NCI-H2029 treated with DMSO at 0.1 percent for 48 hours (cell line): ENCODE measurements around the gene LIFR.
"Not testable (repeated sequence)": the region's sequence is repeated elsewhere in the genome, so short reads cannot be mapped to it uniquely, and the experiment has no call there.

Experiments
- DNase-seq: peaks from one replicate; lab custom pipeline; 2025; lab: John Stamatoyannopoulos, UW

LIFR gene

DNA sequence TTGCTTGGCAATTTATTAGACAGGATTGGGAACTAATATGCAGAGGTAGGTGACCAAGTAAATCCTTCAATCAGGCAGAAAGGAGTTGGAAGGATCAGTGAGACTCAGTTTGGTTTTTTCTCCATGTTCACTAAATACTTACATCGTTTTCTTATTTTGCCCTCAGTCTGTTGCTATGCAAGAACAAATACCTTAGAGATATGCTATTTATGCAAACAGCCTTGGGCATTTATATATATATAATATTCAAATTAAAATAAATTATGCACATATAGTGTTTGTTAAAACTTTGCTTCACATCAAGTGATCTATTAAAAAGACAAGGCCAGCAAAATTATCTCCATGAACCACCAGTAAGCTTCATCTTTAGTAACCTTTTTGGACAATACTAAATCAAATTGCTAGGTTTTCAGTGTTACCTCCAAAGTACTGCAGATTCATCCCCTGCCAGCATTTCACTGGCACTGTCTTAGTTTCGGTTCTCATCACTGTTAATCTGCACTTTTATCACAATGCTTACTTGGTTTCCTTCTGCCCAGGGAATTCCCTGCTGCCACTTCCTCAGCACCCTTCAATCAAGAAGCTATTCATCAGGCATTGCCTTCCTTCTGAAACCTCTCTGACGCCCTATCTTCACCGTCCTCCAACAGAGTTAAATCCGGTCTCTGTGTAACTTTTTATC, 26.0 kb upstream of the LIFR start:
- no peak for DNase-seq

DNA sequence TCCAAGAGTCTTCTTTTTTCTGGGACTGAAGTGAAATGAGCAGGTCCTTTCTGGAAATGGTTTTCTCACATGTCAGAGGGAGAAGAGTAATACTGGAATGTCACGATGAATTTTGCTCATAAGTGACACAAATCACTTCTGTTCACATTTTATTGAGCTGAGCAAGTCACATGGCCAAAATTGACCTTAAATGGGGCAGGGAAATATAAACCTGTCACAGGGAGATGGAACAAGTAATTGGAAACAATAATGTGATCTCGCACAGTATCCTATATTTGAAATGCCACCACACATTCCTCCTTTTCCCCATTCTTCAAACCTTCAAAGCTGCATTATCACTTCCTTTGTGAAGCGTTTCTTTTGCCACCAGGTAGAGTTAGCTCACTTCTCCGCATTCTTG, 25.2 kb upstream of the LIFR start:
- no peak for DNase-seq

DNA sequence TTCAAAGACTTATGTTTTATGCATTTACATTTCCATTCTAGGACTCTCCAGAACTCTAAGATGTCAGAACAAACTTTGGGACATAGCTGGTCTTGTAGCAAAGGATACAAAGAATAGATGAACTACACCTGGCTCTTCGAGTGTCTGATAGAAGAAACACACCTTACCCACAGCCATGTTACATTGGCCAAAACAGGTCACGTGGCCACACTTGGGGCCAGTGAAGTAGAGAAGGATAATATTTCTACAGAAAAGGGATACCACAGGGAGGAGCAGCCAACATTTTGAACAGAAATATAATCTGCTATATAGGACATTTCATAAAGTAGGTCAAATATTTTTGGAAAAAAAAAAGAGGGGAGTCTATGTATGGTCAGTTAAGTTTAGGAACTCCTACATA, 22.7 kb upstream of the LIFR start:
- no peak for DNase-seq

DNA sequence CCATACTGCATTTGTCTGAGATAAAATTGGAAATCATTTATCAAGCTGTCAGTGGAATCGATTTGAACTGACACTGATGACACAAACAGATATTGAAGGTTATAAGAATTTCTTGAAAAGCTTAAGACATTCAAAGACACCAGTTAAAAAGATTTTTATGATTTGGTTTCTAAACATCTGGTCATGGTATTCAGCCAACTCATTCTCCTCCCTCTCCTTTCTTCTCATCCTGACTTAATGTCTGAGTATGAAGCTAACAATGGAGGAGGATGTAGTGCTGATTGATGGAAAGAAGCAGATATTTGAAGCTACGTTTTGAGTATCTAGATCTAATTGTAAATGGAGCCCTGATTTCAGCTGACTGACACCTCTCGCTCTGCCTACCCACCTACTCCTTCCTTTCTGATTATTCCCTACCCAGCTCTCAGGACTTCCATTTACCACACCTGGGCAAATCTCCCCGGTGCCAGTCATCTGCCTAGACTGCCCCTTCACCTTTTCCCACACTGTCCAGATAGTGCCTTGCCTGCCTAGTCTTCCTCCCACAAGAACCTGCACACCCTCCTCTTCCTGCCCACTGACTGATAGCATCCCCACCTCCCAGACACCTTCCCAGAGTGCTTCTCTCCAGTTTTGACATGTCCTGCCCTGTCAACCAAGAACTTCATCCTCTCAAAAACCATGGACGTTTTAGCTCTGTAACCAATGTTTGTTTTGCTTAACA, 20.7 kb upstream of the LIFR start:
- DNase-seq = no peak

DNA sequence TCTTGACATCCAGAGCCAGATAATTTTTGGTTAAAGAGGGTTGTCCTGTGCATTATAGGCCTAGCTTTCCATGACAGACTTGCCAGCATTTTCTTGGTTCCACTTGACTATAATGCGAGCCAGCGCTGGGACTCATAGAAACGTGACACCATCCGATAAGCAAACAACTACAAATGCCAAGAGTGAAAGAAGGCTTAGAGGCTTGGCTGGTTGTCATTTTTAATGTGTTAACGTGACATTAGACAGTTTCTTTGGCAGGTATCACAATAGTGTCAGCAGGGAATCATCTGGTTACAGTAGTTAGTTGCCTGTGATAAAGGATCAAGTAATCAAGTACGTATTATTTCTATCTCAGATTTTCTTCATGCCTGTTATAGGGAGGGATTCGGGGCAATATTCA, 20.0 kb upstream of the LIFR start:
- peak; percentile 89 for DNase-seq

DNA sequence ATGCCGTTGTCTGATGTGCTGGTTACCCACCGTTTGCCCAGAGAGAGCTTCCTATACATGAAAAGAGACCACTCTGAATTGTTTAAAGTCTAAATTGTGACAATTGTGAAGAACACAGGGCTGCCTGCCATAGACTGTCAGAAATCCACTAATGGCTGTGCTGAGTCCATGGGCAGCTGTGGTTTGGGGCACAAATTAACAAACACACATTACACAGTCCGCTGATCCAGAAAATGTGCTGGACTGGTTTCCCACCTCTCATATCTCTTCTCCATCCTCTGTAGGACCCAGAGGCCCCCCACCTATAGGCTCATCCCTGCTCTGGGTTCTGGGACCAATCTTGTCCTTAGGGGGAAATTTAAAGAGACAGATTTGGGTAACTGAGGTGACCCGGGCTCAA, 19.0 kb upstream of the LIFR start:
- DNase-seq = no peak

DNA sequence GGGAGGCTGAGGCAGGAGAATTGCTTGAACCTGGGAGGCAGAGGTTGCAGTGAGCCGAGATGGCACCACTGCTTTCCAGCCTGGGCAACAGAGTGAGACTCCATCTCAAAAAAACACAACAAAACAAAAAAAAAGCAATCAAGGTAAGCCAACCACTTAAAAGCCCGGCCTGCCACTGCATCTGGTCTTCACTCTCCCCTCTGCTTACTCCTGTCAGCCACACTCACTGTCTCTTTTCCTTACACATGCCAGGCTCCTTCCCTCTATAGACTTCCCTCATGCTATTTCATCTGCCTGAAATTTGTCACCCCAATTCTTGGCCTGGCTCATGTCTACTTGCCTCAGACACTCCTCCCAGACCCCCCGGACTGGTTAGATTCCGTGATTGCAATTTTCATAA, 17.6 kb upstream of the LIFR start:
- DNase-seq = no peak

DNA sequence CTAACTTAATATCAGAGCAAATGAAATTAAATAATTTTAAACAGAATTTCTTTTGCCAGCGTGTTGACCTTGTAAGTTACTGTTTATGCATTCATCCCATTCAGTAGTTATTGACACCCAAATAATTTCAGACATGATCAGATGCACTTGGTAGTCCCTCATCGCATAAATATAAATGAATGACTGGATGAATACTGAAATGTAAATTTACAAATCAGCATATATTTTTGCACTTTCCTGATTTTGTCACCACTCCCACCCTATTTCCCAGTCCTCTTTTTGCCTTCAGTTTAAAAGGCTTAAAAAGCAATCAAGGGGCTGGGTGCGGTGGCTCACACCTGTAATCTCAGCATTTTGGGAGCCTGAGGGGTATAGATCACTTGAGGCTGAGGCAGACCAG, 17.1 kb upstream of the LIFR start:
- DNase-seq = no peak

DNA sequence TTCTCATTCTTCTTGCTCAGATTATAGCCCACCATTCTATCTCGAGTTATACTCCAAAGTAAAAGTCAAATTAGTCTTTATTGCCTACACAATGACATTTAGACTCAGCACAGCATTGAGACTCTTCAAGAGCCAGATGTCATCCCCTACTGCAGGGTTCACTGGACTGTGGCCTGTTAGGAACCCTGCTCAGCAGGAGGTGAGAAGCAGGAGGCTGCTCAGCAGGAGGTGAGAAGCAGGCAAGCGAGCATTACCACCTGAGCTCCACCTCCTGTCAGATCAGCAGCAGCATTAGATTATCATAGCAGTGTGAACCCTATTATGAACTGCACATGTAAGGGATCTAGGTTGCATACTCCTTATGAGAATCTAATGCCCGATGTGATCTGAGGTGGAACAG, 12.7 kb upstream of the LIFR start:
- DNase-seq = no peak

DNA sequence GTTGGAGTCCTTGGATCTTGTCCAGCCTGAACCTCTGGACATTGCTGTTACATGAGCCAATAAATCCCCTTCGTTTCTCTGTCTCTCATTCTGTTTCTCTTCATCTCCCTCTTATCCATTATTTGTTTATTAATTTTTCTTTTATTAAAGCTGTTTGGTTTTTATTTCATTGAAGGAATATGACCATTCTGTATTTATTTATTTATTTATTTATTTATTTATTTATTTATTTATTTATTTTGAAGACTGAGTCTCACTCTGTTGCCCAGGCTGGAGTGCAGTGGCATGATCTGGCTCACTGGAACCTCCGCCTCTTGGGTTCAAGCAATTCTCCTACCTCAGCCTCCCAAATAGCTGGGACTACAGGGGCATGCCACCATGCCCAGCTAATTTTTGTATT, 10.9 kb upstream of the LIFR start:
- not testable (repeated sequence) for DNase-seq

DNA sequence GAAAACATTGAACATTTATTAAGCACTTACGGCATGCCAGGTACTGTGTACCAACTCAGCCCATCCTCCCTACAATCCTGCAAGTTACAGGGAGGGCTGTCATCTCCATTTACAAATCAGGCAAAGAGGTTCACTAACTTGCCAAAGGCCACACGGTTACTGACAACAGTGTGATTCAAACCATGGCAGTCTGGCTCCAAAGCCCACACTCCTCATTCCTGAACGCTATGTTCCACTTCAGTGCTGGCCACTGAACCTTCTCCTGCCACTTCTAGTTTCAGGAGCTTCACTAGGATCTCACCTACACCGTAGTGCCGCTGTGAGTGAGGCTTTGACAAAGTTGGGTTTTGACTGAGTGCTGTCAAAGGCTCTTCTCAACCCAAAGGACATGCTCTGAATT, 7.2 kb upstream of the LIFR start:
- no peak for DNase-seq

DNA sequence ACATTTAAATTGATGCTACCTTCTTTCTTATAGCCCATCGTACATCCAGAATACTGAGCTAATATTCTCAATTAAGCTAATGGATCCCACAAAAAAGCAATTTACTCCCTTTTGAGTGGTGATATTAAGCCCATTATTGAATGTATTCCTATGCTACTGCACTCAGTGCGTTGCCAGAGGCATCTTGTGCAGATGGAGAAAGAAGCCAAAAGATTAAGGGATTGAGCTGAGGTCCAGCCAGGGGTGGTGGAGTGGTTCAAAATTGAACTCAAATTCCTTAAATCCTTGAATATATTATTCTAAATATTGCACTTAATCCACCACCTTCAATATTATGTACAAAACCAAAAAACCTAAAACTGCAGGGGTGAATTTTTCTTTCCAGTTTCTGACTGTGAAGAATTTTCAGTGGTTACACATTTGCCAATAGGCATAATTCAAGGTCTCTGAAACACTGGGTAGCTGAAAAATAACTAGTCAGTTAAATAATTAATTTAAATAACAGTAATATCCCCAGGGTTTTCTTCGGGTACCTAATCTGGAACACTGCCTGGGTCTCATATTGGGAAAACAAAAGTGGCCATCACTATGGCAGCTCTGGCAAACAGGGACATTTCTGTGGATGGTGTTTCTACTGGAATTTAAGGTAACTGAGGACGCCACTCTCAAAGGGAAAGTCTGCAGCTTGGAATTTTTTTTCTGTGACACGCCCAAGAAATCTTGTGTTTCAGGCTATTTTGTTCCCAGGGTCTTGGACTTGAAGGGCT, 6.2 kb upstream of the LIFR start:
- DNase-seq = no peak

DNA sequence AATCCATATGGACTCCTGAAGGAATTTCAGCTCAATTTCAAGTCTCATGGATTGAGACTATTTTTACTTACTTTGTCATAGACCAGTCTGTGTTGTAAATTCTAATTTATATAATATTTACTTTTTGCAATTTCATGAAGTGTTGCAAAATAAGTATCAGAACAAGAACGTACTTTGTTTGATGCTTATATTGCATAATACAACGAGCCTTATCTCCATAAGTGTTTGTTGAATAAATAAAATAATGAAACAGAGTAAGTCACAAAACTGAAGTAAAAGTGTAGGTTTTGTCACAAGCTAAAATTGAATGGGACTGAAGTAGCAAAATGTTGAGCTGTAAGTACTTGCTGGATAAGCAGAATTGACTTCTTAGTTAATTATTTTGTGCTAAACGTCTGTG, 3.0 kb upstream of the LIFR start:
- no peak for DNase-seq

DNA sequence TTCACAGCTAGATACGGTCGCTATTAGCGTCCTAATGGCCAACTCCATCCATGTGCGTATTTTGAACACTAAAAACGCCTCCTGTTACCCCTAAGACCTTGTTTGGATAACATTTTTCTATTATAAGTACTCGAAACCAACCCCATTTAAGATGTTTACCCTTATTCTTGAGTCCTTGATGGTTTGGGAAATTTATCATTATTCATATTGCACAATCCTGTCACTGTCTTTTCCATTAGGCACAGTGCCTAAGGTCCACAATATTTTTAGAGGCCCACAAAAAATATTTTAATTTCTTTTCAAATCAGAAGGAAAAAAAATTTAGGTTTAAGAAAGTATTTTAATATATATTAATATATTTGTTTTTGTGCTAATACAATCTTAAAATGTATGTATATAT, 1.3 kb upstream of the LIFR start:
- no peak for DNase-seq

DNA sequence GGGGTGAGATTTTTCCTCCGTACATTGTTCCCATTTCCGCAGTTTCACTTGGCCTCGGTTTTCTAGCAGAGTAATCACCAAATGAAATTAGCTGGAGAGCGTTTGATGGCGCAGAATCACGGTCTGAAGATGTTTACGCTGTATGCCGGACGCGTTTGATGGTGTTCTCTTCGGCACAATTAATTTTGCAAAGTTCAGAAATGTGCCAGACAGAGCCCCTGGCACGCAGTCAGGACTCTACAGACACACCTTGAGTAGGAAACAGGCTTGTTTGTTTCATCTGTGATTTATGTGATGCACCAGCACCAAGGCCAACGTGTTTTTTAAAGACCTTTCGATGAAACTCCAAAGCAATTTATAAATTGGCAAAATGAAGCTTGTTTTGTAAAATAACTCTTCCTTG, 863 bp upstream of the LIFR start:
- peak; percentile 68 for DNase-seq

DNA sequence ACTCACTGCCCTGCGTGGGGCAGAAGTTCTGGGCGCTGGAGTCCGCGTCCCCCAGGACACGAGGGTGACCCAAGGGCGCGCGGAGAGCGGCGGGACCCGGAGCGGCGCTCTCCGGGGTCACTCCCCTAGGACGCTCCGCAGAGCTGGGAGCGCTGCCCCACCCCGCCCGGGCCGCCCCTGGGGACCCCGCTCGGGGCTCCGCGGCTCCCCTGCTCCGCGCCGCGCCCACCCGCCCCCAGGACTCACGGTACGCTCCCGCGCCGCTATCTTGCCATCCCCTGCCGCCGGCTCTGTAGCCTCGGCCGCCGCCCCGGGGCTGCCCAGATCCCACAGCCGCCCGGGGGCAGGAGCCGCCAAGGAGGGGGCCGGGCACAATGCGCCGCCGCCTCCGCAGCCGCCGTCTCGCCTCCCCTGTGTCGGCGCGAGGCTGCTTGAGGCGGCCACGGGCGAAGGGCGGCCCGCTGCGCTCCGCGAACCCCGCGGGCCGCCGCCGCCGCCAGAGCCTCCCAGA, 303 bp downstream of the LIFR start:
- DNase-seq = no peak

DNA sequence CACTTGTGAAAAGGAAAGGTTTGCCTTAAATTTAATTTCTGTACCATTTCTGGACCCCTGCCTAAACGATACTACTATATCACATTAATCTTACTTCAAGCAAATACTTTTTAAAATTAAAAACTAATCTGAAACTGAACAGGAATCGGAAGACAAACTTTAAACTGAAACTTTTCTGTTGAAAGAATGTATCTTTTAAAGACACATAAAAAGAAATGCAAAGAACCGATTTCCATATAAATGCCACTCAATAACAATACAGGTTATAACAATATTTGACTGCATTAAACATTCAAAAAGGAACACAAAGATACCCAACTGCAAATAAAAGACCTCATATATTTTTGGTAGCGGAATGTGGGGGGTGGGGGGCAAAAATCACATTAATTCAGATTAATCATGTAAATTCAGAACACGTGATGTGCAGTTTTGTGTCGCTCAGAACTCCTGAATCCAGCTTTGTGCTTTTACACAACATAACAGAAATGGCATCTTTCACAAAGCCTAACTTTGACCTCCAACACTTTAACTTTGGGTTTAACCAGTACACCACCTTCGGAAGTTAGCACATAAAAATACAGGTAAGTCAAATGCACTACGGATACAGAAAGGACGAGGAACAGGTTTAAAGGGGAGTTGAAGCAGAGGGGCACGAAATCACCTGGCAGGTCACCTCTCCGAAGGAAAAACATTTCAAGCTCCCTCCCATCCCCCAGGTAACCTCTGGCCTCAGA, 925 bp downstream of the LIFR start:
- DNase-seq = no peak

DNA sequence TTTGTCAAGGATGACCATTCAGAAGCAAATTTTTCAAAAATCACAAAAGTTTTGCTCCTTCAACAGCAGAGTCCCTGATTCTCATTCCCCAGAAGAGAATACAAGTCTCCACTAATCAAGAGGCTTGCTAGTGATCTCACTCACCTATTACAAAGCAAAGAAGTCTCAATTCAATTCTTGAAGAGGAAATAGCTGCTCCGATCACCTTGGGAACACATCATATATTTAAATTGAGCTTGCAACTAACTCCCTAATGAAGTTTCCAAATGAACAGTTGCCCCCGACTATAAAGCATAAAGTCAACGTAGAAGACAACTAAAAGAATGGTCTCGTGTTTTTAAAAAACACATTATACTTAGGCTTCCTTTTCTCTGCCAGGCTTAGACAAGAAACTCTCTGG, 1.6 kb downstream of the LIFR start:
- no peak for DNase-seq

DNA sequence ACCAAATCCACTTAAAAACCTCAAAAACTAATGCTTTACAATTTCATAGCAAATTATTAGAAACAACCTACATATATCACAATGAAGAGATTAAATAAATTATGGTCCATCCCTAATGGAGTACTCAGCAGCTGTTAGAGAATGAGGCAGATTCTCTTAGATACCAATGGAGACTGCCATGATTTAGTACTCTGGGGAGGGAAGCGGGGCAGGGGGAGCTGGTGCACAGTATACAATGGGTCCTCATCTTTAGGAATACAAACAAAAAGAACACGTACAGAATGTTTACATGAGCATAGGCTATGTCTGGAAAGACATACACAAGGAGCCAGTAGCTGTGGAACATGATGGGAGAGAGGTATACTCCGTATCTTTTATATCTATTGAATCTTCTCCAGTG, 2.0 kb downstream of the LIFR start:
- no peak for DNase-seq

DNA sequence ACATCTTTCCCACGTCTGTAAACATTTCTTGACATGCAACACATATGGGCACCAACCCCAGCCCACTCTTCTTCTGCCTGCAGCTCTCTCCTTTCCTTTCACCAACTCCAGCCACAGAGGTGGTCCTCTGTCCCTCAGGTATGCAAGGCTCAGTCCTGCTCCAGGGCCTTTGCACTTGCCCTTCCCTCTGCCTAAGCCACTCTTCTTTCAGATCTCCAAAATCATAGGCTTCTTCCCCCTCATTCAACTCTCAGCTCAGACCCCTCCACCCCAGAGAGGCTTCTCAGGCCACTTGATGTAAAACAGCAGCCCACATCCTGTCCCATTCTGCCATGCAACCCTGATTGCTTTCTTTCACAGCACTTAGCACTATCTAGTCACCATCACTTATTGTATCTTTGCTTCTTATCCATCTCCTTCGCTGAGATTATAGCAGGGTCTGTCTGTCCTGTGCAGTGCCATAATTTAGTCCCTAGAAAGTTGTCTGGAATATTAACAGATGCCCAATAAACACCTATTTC, 3.4 kb downstream of the LIFR start:
- no peak for DNase-seq

DNA sequence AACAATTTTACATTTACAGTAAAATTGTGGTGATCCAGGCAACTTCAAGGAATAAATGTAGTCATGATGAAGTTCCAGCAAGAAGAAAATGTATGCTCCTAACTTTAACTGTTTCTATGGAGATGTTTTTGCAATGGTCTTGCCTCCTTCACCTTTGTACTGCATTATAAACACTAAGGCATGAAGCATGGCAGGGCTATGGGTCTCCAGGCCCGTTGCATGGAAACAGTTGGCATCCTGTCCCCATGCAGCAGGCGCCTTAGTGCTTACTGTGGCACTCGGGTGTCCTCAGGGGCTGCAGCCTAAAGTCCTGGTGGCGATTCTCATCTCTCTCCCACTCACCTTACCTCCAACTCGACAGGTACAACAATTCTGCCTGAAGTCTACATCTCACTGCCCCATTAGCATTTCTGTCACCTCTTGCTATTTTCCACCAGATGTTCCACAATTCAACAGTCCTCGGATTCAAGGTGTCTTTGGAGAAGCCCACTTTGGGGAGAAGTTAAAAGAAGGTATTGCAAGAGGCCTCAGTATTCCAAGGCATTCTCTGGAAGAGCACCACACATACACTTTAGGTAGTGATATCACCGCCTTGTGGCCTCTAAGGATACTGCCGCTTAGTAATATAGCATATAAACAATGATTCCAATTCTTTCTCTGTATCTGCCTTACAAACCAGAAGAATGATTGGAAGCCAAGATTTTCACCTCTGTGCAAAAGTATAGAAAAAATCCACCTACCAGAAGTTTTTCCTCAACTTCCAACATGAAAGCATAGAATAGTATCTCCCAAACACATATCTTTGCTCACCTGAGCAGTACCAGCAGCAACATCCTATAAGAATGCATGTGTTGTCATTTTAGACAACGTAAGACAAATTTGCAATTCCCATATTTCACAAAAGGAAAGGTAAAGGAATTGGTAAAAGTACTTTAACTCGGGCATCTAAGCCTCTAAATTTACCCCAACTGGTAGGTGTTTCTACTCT, 5.1 kb downstream of the LIFR start:
- peak; percentile 54 for DNase-seq
